GM21737 (cell line): ENCODE results near the gene CLEC18B.
"Not testable (repeated sequence)": the region's sequence is repeated elsewhere in the genome, so short reads cannot be mapped to it uniquely, and the experiment has no call there.

Experiments used
- ATAC-seq: cut with Tn5 transposase; IDR thresholded peaks from one replicate; pipeline ENCODE4 v1.9.1; 2021; ENCODE audit warnings: mild to moderate bottlenecking, moderate library complexity; ENCODE audit not compliant: unreplicated experiment

The CLEC18B gene

DNA sequence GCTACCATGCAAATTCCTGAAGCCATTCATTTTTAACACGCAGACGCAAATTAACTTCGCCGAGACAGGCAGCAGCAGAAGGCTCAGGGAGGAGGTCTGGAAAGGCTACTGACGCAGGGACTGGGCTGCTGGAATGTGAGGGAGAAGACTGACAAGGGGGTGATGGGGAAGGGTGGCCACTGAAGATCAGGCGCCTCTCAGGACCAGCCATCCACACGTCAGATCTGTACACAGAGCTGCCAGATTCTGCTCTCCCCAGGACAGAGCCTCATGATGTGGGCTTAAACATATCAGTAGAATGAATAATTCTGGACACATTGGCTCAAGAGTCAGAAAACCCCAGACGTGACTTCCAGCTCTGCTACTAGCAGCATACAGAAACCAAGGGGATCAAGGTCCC is 25.6 kb upstream of the CLEC18B start:
- ATAC-seq: no peak

DNA sequence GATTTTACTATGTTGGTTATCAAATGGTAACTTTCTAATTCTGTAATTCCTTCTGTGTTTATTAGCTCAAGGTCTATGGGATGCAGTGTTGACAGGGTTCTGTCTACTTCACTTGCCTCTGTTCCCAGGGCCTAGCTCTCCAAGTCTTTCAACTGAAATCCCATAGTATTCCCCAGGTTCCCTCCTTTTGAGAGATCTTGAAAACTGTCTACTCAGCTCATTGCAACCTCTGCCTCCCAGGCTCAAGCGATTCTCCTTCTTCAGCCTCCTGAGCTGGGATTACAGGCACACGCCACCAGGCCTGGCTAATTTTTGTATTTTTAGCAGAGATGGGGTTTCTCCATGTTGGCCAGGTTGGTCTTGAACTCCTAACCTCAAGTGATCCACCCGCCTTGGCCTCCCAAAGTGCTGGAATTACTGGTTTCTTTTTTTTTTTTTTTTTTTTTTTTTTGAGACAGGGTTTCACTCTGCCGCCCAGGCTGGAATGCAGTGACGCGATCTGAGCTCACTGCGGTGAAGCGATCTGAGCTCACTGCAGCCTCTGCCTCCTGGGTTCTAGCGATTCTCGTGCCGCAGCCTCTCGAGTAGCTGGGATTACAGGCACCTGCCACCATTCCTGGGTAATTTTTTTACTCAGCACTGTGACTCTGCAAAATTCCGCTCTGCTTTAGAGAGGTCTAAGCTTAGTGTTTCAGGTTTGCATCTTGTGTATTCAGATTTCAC is 22.5 kb upstream of the CLEC18B start:
- not testable (repeated sequence) for ATAC-seq

GRCh38 chr16:74439685-74440084 is 18.4 kb upstream of the CLEC18B start:
- ATAC-seq: no peak

DNA sequence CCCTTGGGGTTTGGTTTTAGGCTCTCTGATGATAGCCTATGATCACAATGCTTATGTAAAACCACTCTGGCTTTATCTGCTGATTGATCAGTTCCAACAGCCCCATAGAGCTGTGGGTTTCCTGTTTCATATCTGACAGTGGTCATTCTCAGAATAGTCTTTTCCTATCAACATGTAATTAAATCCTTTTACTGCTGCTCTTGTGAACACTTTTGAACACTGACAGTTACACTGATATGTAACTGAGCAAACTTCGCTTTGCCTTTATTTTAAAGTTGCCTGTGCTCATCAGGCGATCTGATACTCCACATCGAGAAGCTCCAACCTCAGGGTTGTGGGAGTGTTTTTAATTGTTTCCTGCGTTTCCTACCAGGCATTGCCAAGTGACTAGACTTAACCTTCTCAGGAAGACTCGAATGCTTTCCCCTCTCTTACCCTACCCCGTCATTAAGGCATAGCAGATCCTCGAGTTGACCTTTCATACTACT is 17.3 kb upstream of the CLEC18B start:
- ATAC-seq: no peak

DNA sequence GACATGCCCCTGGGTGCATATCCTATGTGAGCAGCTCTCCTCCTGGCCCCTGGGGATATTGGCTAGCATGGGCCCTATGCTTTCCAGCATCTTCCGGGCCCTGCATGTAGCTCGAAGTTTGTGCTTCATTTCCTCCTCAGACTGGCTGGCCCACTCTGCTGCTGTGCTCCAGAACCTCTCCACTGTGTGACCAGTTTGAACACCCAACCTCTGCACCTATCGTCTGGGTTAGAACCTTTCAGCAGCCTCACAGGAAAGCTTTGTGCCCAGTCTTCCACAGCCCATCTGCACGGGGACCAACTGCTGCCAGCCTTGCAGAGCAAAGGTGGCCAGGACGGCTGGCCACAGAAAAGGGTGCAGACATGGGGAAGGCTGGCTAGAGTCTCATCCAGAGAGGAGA is 10.2 kb upstream of the CLEC18B start:
- ATAC-seq: no peak

- not testable (repeated sequence) for ATAC-seq
Observed at GRCh38 chr16:74430036-74430712, 8.9 kb upstream of the CLEC18B start.

DNA sequence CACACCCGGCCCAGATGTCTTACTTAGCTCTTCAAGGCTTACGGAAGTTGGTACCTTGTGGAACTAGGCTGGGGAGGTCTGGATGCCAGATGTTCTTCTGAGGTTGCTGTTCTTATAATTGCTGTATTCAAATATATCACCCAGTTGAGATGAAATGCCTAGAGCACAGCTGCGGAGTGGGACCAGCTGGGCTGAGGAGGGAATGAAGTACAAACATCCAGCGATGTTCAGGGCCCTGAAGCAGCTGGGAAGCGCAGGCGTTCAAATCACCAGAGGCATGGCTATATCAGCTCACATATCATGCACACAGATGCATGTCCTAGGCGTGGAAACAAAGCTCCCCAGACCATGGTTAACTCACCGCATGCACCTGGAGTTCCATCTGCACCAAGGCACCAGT is 7.2 kb upstream of the CLEC18B start:
- ATAC-seq: not testable (repeated sequence)

DNA sequence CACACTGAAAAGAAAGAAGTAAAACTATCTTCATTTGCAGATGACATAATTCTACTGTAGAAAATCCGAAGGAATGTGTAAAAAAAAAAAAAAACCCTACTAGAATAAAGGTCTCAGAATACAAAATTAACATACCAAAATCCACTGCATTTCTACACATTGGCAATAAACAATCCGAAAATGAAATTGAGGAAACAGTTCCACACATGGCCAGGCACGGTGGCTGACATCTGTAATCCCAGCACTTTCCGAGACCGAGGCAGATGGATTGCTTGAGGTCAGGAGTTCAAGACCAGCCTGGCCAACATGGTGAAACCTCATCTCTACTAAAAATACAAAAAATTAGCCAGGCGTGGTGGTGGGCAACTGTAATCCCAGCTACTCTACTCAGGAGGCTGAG is 4.5 kb upstream of the CLEC18B start:
- not testable (repeated sequence) for ATAC-seq

GRCh38 chr16:74423721-74424120 is 2.4 kb upstream of the CLEC18B start:
- ATAC-seq: not testable (repeated sequence)

- ATAC-seq: not testable (repeated sequence)
Observed at GRCh38 chr16:74422086-74422485, 808 bp upstream of the CLEC18B start.

DNA sequence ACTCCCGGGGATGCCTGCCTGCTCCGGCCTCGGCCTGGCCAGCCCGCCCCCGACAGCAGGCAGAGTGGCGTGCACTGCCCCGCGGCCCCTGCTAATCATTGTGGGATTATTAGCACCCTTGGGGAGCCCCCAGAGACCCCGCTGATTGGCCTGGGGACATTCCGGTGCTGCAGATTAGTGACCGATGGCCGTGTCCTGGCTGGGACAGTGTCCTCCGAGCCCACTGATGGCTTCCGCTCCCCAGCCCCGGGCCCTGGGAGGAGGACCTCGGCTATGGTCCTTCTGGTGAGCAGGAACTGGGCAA is 156 bp upstream of the CLEC18B start:
- ATAC-seq: not testable (repeated sequence)

GRCh38 chr16:74419811-74420210 is 1.5 kb downstream of the CLEC18B start:
- ATAC-seq: not testable (repeated sequence)

- not testable (repeated sequence) for ATAC-seq
Observed at GRCh38 chr16:74417897-74418296, 3.4 kb downstream of the CLEC18B start.

GRCh38 chr16:74413920-74414319 is 7.4 kb downstream of the CLEC18B start:
- ATAC-seq: not testable (repeated sequence)

GRCh38 chr16:74413485-74413884 is 7.8 kb downstream of the CLEC18B start:
- ATAC-seq: not testable (repeated sequence)

DNA sequence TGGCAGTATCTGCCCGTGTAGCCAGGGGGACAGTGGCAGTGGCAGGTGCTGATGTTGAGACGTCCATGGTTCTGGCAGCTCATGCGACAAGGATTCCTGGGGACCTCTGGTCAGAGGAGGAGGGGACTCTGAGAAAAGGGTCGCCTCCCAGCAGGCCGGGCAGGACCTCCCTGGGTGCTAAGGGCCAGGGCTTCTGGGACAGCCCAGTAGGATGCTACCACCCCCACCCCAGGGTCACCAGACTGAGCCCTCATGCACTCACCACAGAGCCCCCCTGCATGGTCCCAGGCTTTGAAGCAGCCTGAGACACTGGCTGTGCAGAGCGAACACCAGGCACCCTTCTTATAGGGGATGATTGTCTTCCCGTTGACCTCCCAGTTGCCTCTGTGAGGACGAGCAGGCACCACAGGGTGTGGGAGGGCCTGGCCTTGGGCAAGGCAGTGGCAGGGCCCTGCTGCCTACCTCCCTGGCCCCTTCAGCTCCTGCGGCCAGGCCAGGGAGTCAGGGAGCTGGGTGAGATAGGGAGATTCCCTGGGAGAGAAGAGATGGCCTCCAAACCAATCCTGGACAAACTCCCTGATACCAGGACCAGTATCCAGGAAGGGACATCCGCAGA is 8.4 kb downstream of the CLEC18B start:
- ATAC-seq: not testable (repeated sequence)

GRCh38 chr16:74412138-74412774 is 9.0 kb downstream of the CLEC18B start:
- ATAC-seq: not testable (repeated sequence)

DNA sequence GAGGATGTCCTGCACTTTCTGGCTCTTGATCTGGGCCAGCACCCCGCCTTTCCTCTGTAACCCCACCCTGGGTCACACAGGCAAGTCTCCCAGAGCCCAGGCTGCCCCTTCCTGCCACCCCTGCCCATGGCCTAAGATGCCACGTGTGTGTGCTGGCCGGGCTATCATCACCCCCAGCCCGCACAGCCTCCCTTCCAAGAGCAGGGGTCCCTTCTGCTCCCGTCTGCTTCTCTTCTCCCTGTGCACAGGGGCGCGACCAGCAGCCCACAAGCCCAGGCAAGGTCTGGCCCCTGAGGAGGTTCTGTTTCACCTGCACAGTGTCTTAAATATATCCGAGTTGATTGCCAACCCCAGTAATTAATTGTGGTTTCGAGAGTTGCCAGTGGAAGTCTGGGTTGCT is 10.3 kb downstream of the CLEC18B start:
- ATAC-seq: not testable (repeated sequence)

- ATAC-seq: not testable (repeated sequence)
Observed at GRCh38 chr16:74410057-74410957, 11.0 kb downstream of the CLEC18B start.
